SK-N-SH (cell line): ENCODE results near the gene IQGAP1. TPM values are rescaled to one million over a fixed set of nuclear protein-coding genes. Genes with fewer than 3 reads are reported as not detected.

Experiments
- CTCF ChIA-PET: fragments of 300-600, 350-600 bp; formaldehyde crosslinking; extraction: SDS; loops from one replicate; lab custom pipeline; 2021; lab: Yijun Ruan, JAX
- POLR2A ChIA-PET: fragments of 350-600 bp; sonication (Branson Sonifier 250); formaldehyde crosslinking; extraction: SDS; loops from one replicate; lab custom pipeline; 2020; ENCODE audit warnings: antibody characterized with exemption, inconsistent platforms; lab: Yijun Ruan, JAX
- DNase-seq: peaks from one replicate; pipeline ENCODE4 v3.0.0; 2012
- H2AFZ ChIP-seq: fragments of 200-600 bp; sonication (generic); 2 replicates; pipeline ENCODE4 v1.8.1; 2016; ENCODE audit warnings: antibody characterized with exemption, mild to moderate bottlenecking, low read depth
- H3F3A ChIP-seq: fragments of 200-600 bp; sonication (generic); replicated peaks from 2 replicates; pipeline ENCODE3; 2016; ENCODE audit warnings: antibody characterized with exemption, mild to moderate bottlenecking; ENCODE audit not compliant: insufficient read depth
- H3K27ac ChIP-seq, 2 experiments: fragments of 200-500 bp in 1 of 2; fragments of 200-600 bp in 1 of 2; sonication (Bioruptor generic) in 1 of 2; sonication (generic), shearing (Covaris generic) in 1 of 2; 2 replicates each; pipeline versions ENCODE4 v1.5.1 to v1.6.1; 2014 to 2016; ENCODE audit warnings: low read depth in 2 of 2, inconsistent platforms in 1 of 2, low read length in 1 of 2, mild to moderate bottlenecking in 1 of 2, mixed read lengths in 1 of 2
- H3K27me3 ChIP-seq: fragments of 200-600 bp; sonication (generic), shearing (Covaris generic); 2 replicates; pipeline ENCODE4 v1.6.1; 2016; ENCODE audit warnings: mixed run types; ENCODE audit not compliant: insufficient read depth
- H3K36me3 ChIP-seq, 2 experiments: fragments of 200-500 bp in 1 of 2; fragments of 200-600 bp in 1 of 2; sonication (Bioruptor generic) in 1 of 2; sonication (generic) in 1 of 2; replicated peaks in 1 of 2; 2 replicates each; pipeline versions ENCODE3 to v1.5.1; 2014 to 2016; ENCODE audit warnings: low read length in 1 of 2, mild to moderate bottlenecking in 1 of 2; ENCODE audit not compliant: insufficient read depth in 2 of 2, control insufficient read depth in 1 of 2
- H3K4me1 ChIP-seq, 2 experiments: fragments of 200-500 bp in 1 of 2; fragments of 200-600 bp in 1 of 2; sonication (Bioruptor generic) in 1 of 2; sonication (generic), shearing (Covaris generic) in 1 of 2; 2 replicates each; pipeline versions ENCODE4 v1.5.1 to v1.6.1; 2014 to 2016; ENCODE audit warnings: low read depth in 1 of 2, low read length in 1 of 2, mixed run types in 1 of 2; ENCODE audit not compliant: insufficient read depth in 2 of 2, control insufficient read depth in 1 of 2
- H3K4me2 ChIP-seq: fragments of 200-600 bp; sonication (generic), shearing (Covaris generic); 2 replicates; pipeline ENCODE4 v1.6.1; 2017; ENCODE audit warnings: mixed run types
- H3K4me3 ChIP-seq, 2 experiments: fragments of 200-500 bp in 1 of 2; fragments of 200-600 bp in 1 of 2; sonication (Bioruptor generic) in 1 of 2; sonication (generic), shearing (Covaris generic) in 1 of 2; 2 replicates each; pipeline versions ENCODE4 v1.5.1 to v1.8.1; 2014 to 2016; ENCODE audit warnings: low read depth in 2 of 2, inconsistent platforms in 1 of 2, low read length in 1 of 2, mild to moderate bottlenecking in 1 of 2, mixed read lengths in 1 of 2, moderate library complexity in 1 of 2
- H3K79me2 ChIP-seq: fragments of 200-600 bp; sonication (generic); 2 replicates; pipeline ENCODE4 v1.8.1; 2017; ENCODE audit warnings: mild to moderate bottlenecking; ENCODE audit not compliant: insufficient read depth
- H3K9ac ChIP-seq: fragments of 200-600 bp; sonication (generic); 2 replicates; pipeline ENCODE4 v1.6.1; 2017; ENCODE audit warnings: mixed run types
- H3K9me2 ChIP-seq: fragments of 200-600 bp; sonication (generic); 2 replicates; pipeline ENCODE4 v1.6.1; 2017; ENCODE audit warnings: mixed run types
- H3K9me3 ChIP-seq: fragments of 200-600 bp; sonication (generic); 2 replicates; pipeline ENCODE4 v1.6.1; 2017; ENCODE audit warnings: mixed run types, mild to moderate bottlenecking, moderate library complexity
- H4K20me1 ChIP-seq: fragments of 200-600 bp; sonication (generic); 2 replicates; pipeline ENCODE4 v1.6.1; 2017; ENCODE audit warnings: mild to moderate bottlenecking, mixed run types; ENCODE audit not compliant: insufficient read depth
- CHD2 ChIP-seq: fragments of 150-350 bp; IDR thresholded peaks from 2 replicates; pipeline ENCODE4 v1.6.1; 2018; ENCODE audit warnings: low read length; ENCODE audit not compliant: partially characterized antibody
- EZH2phosphoT487 ChIP-seq: fragments of 200-600 bp; sonication (generic); IDR thresholded peaks from 2 replicates; pipeline ENCODE4 v1.6.1; 2017; ENCODE audit warnings: low read depth, mixed run types, mild to moderate bottlenecking, antibody characterized with exemption, moderate library complexity, borderline replicate concordance
- FOSL2 ChIP-seq: IDR thresholded peaks from 2 replicates; pipeline ENCODE4 v1.4.0; 2012; ENCODE audit warnings: low read depth, mild to moderate bottlenecking, moderate library complexity, borderline replicate concordance
- FOXM1 ChIP-seq: IDR thresholded peaks from 2 replicates; pipeline ENCODE4 v1.4.0; 2012; ENCODE audit warnings: low read depth, mild to moderate bottlenecking
- GABPA ChIP-seq: IDR thresholded peaks from 2 replicates; pipeline ENCODE4 v1.4.0; 2012; ENCODE audit warnings: low read depth, mild to moderate bottlenecking
- MXI1 ChIP-seq: IDR thresholded peaks from 2 replicates; pipeline ENCODE4 v1.6.1; 2012; ENCODE audit warnings: mild to moderate bottlenecking, low read depth, low read length, improper control_type of control experiment
- NRF1 ChIP-seq: IDR thresholded peaks from 2 replicates; pipeline ENCODE4 v1.6.1; 2012; ENCODE audit warnings: low read depth, mild to moderate bottlenecking, low read length
- RXRA ChIP-seq: IDR thresholded peaks from 2 replicates; pipeline ENCODE4 v1.4.0; 2012; ENCODE audit warnings: low read depth, mild to moderate bottlenecking, borderline replicate concordance
- TAF1 ChIP-seq: IDR thresholded peaks from 2 replicates; pipeline ENCODE4 v1.6.1; 2012; ENCODE audit warnings: low read depth, mild to moderate bottlenecking, low read length, moderate library complexity, borderline replicate concordance
- TCF12 ChIP-seq: IDR thresholded peaks from 2 replicates; pipeline ENCODE4 v1.4.0; 2012
- WGBS: methylation state at CpG from one replicate; pipeline ENCODE4 v1.1.6; 2017; ENCODE audit warnings: low lambda C conversion rate; 5-methylcytosine and 5-hydroxymethylcytosine counted together
- polyA plus RNA-seq, 3 experiments: library from polyadenylated mRNA; depleted of rRNA; stranded (reverse); fragments of >200 nt; gene quantifications; 2 replicates each; pipeline ENCODE4 v1.2.3, GENCODE V29; 2012
- TF ChIP-seq, protein P1 (sequence below): fragments of 150-350 bp; IDR thresholded peaks from 2 replicates; pipeline ENCODE4 v1.6.1; 2016; ENCODE audit warnings: mild to moderate bottlenecking, low read depth, low read length
- TF ChIP-seq, protein P2 (sequence below): IDR thresholded peaks from 2 replicates; pipeline ENCODE4 v1.4.0; 2012; ENCODE audit warnings: low read depth
- TF ChIP-seq, protein P3 (sequence below): IDR thresholded peaks from 2 replicates; pipeline ENCODE4 v1.6.1; 2012; ENCODE audit warnings: mild to moderate bottlenecking, low read depth, low read length, moderate library complexity
- TF ChIP-seq, protein P4 (sequence below): IDR thresholded peaks from 2 replicates; pipeline ENCODE4 v1.4.0; 2012; ENCODE audit warnings: low read depth, borderline replicate concordance

Gene IQGAP1
- polyA plus RNA-seq, 1 of the 3 experiments (the other 2 are of a cell fraction), result 56.5 TPM

DNA sequence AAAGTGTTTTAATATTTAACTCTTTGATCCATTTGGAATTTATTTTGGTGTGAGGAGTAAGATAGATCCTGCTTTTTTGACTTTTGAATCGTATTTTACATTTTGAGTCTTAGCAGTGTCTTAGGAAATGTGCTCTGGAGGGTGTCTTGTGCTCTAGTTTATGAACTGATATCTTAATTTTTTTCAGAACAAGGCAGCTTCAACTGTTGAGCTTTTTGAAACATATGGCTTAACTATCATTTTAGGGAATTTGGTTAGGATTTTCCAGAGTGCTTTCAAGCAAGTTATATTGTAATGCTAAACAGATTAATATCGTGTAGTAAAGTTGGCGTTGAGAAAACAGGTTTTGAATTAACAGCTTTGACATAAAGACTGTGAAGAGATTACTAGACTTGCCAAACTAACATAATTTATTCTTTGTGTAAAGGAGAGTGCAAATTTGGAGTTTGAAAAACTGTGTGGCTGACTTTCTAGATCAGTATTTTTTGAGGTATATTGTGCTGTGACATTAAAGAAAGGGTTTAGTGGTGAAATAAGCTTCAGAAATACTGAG is 17.1 kb downstream of the IQGAP1 start:
- H3K27me3 ChIP-seq, result no peaks in the 10 kb centered on the region
- ChIA-PET POLR2A (no interaction called here), CTCF (interaction anchor here (0.6 to 1.4 kb wide), 2 partner anchors 66 to 86 kb away, joined by 3 read pairs; no protein-coding TSS in a partner anchor)
- H4K20me1 ChIP-seq, result peaks cover 63% of the 10 kb centered on the region
- no peak overlapping the region for H3K4me3 ChIP-seq
- peaks cover 98% of the 10 kb centered on the region for H3K79me2 ChIP-seq
- H3K9ac ChIP-seq, result no peak overlapping the region
- peaks cover 12 to 59% of the 10 kb centered on the region in 2 experiments for H3K4me1 ChIP-seq
- no peak for DNase-seq
- H2AFZ ChIP-seq, result no peak overlapping the region
- 89% methylated on average over 3 of the region's 3 CpGs for WGBS
- TF ChIP-seq RXRA (no peak), NRF1 (no peak), TAF1 (no peak), EZH2phosphoT487 (no peak), TCF12 (no peak), MXI1 (no peak), CHD2 (no peak), FOXM1 (no peak), GABPA (no peak), FOSL2 (no peak)
- TF ChIP-seq, protein P1, sequence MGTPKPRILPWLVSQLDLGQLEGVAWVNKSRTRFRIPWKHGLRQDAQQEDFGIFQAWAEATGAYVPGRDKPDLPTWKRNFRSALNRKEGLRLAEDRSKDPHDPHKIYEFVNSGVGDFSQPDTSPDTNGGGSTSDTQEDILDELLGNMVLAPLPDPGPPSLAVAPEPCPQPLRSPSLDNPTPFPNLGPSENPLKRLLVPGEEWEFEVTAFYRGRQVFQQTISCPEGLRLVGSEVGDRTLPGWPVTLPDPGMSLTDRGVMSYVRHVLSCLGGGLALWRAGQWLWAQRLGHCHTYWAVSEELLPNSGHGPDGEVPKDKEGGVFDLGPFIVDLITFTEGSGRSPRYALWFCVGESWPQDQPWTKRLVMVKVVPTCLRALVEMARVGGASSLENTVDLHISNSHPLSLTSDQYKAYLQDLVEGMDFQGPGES, result no peak
- TF ChIP-seq, protein P2, sequence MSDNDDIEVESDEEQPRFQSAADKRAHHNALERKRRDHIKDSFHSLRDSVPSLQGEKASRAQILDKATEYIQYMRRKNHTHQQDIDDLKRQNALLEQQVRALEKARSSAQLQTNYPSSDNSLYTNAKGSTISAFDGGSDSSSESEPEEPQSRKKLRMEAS, result no peak
- TF ChIP-seq, protein P3, sequence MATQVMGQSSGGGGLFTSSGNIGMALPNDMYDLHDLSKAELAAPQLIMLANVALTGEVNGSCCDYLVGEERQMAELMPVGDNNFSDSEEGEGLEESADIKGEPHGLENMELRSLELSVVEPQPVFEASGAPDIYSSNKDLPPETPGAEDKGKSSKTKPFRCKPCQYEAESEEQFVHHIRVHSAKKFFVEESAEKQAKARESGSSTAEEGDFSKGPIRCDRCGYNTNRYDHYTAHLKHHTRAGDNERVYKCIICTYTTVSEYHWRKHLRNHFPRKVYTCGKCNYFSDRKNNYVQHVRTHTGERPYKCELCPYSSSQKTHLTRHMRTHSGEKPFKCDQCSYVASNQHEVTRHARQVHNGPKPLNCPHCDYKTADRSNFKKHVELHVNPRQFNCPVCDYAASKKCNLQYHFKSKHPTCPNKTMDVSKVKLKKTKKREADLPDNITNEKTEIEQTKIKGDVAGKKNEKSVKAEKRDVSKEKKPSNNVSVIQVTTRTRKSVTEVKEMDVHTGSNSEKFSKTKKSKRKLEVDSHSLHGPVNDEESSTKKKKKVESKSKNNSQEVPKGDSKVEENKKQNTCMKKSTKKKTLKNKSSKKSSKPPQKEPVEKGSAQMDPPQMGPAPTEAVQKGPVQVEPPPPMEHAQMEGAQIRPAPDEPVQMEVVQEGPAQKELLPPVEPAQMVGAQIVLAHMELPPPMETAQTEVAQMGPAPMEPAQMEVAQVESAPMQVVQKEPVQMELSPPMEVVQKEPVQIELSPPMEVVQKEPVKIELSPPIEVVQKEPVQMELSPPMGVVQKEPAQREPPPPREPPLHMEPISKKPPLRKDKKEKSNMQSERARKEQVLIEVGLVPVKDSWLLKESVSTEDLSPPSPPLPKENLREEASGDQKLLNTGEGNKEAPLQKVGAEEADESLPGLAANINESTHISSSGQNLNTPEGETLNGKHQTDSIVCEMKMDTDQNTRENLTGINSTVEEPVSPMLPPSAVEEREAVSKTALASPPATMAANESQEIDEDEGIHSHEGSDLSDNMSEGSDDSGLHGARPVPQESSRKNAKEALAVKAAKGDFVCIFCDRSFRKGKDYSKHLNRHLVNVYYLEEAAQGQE, result no peak
- TF ChIP-seq, protein P4, sequence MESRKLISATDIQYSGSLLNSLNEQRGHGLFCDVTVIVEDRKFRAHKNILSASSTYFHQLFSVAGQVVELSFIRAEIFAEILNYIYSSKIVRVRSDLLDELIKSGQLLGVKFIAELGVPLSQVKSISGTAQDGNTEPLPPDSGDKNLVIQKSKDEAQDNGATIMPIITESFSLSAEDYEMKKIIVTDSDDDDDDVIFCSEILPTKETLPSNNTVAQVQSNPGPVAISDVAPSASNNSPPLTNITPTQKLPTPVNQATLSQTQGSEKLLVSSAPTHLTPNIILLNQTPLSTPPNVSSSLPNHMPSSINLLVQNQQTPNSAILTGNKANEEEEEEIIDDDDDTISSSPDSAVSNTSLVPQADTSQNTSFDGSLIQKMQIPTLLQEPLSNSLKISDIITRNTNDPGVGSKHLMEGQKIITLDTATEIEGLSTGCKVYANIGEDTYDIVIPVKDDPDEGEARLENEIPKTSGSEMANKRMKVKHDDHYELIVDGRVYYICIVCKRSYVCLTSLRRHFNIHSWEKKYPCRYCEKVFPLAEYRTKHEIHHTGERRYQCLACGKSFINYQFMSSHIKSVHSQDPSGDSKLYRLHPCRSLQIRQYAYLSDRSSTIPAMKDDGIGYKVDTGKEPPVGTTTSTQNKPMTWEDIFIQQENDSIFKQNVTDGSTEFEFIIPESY, result no peak
- H3F3A ChIP-seq, result peaks cover 48% of the 10 kb centered on the region
- peak overlapping the region; percentile 16 to 17; a peak in 1 of 4 replicates for H3K27ac ChIP-seq
- no peaks in the 10 kb centered on the region for H3K9me2 ChIP-seq
- no peak overlapping the region for H3K4me2 ChIP-seq
- H3K9me3 ChIP-seq, result no peaks in the 10 kb centered on the region
- H3K36me3 ChIP-seq, result peaks cover 0 to 18% of the 10 kb centered on the region in 2 experiments
